Mesenchymal stem cell (in vitro differentiated cells and primary cell): Measurements from ENCODE around the gene ARHGAP36.

Experiments used
- DNase-seq: peaks from one replicate; pipeline ENCODE4 v3.0.0-alpha.2; 2013
- H2AFZ ChIP-seq: one replicate; pipeline ENCODE4 v1.6.1; 2013; ENCODE audit warnings: low read depth, mild to moderate bottlenecking, control low read depth, inconsistent platforms, low read length, moderate library complexity
- H2AK5ac ChIP-seq: 2 replicates; pipeline ENCODE4 v1.6.1; 2013; ENCODE audit warnings: low read length, moderate library complexity, mild to moderate bottlenecking, inconsistent platforms; ENCODE audit not compliant: severe bottlenecking
- H2BK120ac ChIP-seq: one replicate; pipeline ENCODE4 v1.6.1; 2013; ENCODE audit warnings: low read depth, mild to moderate bottlenecking, inconsistent platforms, low read length, moderate library complexity
- H2BK12ac ChIP-seq, 2 experiments: one replicate each; pipeline ENCODE4 v1.6.1; 2013; ENCODE audit warnings: inconsistent platforms in 2 of 2, low read length in 2 of 2, mild to moderate bottlenecking in 2 of 2, moderate library complexity in 2 of 2, control low read depth in 1 of 2
- H2BK15ac ChIP-seq: one replicate; pipeline ENCODE4 v1.6.1; 2013; ENCODE audit warnings: mild to moderate bottlenecking, low read depth, inconsistent platforms; ENCODE audit not compliant: poor library complexity, severe bottlenecking
- H2BK5ac ChIP-seq: 2 replicates; pipeline ENCODE4 v1.6.1; 2013; ENCODE audit warnings: low read depth, mild to moderate bottlenecking, low read length, control low read depth, inconsistent platforms; ENCODE audit not compliant: poor library complexity, severe bottlenecking
- H3K14ac ChIP-seq, 2 experiments: one replicate each; pipeline ENCODE4 v1.6.1; 2013; ENCODE audit warnings: inconsistent platforms in 2 of 2, low read length in 2 of 2, control low read depth in 1 of 2, mild to moderate bottlenecking in 1 of 2, moderate library complexity in 1 of 2
- H3K18ac ChIP-seq, 2 experiments: one replicate each; pipeline ENCODE4 v1.6.1; 2013; ENCODE audit warnings: inconsistent platforms in 2 of 2, low read length in 2 of 2, control low read depth in 1 of 2, low read depth in 1 of 2, mild to moderate bottlenecking in 1 of 2
- H3K23ac ChIP-seq, 2 experiments: one replicate each; pipeline ENCODE4 v1.6.1; 2013; ENCODE audit warnings: inconsistent platforms in 2 of 2, low read length in 2 of 2, mild to moderate bottlenecking in 2 of 2, moderate library complexity in 2 of 2, control low read depth in 1 of 2
- H3K27ac ChIP-seq: 2 replicates; pipeline ENCODE4 v1.5.1; 2013; ENCODE audit warnings: mild to moderate bottlenecking, moderate library complexity, low read length, control low read depth, inconsistent platforms; ENCODE audit not compliant: poor library complexity, severe bottlenecking
- H3K27me3 ChIP-seq, 2 experiments: 2 replicates each; pipeline versions ENCODE4 v1.6.1 to v1.7.0; 2013; ENCODE audit warnings: low read length in 2 of 2, mild to moderate bottlenecking in 2 of 2, moderate library complexity in 2 of 2, control low read depth in 1 of 2, inconsistent platforms in 1 of 2; ENCODE audit not compliant: control insufficient read depth in 1 of 2, insufficient read depth in 1 of 2
- H3K36me3 ChIP-seq, 2 experiments: 2 replicates each; pipeline versions ENCODE4 v1.6.1 to v1.7.0; 2013; ENCODE audit warnings: low read length in 2 of 2, control low read depth in 1 of 2, inconsistent platforms in 1 of 2, low read depth in 1 of 2, mild to moderate bottlenecking in 1 of 2; ENCODE audit not compliant: insufficient read depth in 2 of 2, control insufficient read depth in 1 of 2
- H3K4ac ChIP-seq, 2 experiments: one replicate each; pipeline ENCODE4 v1.6.1; 2013; ENCODE audit warnings: inconsistent platforms in 2 of 2, low read length in 2 of 2, mild to moderate bottlenecking in 2 of 2, moderate library complexity in 2 of 2, control low read depth in 1 of 2, low read depth in 1 of 2
- H3K4me1 ChIP-seq: 2 replicates; pipeline ENCODE4 v1.6.1; 2013; ENCODE audit warnings: low read depth, low read length, control low read depth; ENCODE audit not compliant: control insufficient read depth, insufficient read depth
- H3K4me2 ChIP-seq: 2 replicates; pipeline ENCODE4 v1.6.1; 2013; ENCODE audit warnings: low read length, mild to moderate bottlenecking, inconsistent platforms; ENCODE audit not compliant: poor library complexity, severe bottlenecking
- H3K4me3 ChIP-seq, 2 experiments: 2 replicates each; pipeline versions ENCODE4 v1.5.1 to v1.7.0; 2013; ENCODE audit warnings: low read length in 2 of 2, mild to moderate bottlenecking in 2 of 2, control low read depth in 1 of 2, low read depth in 1 of 2; ENCODE audit not compliant: insufficient read depth in 1 of 2
- H3K79me1 ChIP-seq: replicated peaks from 2 replicates; pipeline ENCODE4 v1.6.1; 2013; ENCODE audit warnings: mild to moderate bottlenecking, control low read depth, low read length, inconsistent platforms; ENCODE audit not compliant: poor library complexity, severe bottlenecking
- H3K9ac ChIP-seq: 2 replicates; pipeline ENCODE4 v1.7.0; 2013; ENCODE audit warnings: mild to moderate bottlenecking, low read length, moderate library complexity
- H3K9me3 ChIP-seq: 2 replicates; pipeline ENCODE4 v1.7.0; 2013; ENCODE audit warnings: mild to moderate bottlenecking, low read length; ENCODE audit not compliant: control insufficient read depth
- H4K8ac ChIP-seq: one replicate; pipeline ENCODE4 v1.6.1; 2013; ENCODE audit warnings: inconsistent platforms, mild to moderate bottlenecking, low read length, moderate library complexity
- H4K91ac ChIP-seq: one replicate; pipeline ENCODE4 v1.6.1; 2013; ENCODE audit warnings: mild to moderate bottlenecking, low read length, inconsistent platforms
- WGBS: methylation state at CpG from one replicate; pipeline ENCODE4 v1.1.7; 2013; ENCODE audit warnings: mixed read lengths; 5-methylcytosine and 5-hydroxymethylcytosine counted together

ARHGAP36 gene

DNA sequence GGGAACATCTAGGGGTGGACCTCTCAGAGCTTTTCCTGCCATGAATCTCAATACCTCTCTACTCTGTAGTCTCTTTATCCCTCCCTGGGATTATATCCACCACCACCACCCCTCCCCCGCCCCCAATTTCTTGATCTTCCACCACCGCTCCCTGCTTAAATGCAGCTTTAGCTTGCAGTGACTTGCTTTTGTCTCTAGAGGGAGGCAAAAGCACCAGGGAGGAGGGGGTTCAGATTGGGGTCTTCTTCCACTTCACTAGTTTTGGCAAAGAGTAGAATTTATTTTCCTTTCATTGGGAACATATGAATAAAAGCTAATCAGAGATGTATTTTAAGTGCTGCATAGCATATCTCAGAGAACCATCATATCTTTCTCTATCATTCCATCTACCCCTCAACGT is 5.5 kb downstream of the ARHGAP36 start:
- Histone ChIP-seq H3K36me3 (no peaks in the 10 kb centered on the region), H3K79me1 (no peaks in the 10 kb centered on the region), H3K9me3 (no peaks in the 10 kb centered on the region), H2BK5ac (no peak overlapping the region), H4K91ac (no peak overlapping the region), H2AFZ (no peak overlapping the region), H3K14ac (no peak overlapping the region), H2BK120ac (no peak overlapping the region), H3K4me3 (no peak overlapping the region), H2BK12ac (no peak overlapping the region), H3K9ac (no peak overlapping the region), H3K4me1 (peaks cover 4% of the 10 kb centered on the region), H3K18ac (no peak overlapping the region), H3K4me2 (no peak overlapping the region), H3K23ac (no peak overlapping the region), H4K8ac (no peak overlapping the region), H2BK15ac (no peak overlapping the region), H3K27me3 (peaks cover 48 to 71% of the 10 kb centered on the region in 2 experiments), H3K4ac (no peak overlapping the region), H3K27ac (no peak overlapping the region), H2AK5ac (no peak overlapping the region)
- 45% methylated on average over 1 of the region's 3 CpGs for WGBS
- DNase-seq, result no peak

DNA sequence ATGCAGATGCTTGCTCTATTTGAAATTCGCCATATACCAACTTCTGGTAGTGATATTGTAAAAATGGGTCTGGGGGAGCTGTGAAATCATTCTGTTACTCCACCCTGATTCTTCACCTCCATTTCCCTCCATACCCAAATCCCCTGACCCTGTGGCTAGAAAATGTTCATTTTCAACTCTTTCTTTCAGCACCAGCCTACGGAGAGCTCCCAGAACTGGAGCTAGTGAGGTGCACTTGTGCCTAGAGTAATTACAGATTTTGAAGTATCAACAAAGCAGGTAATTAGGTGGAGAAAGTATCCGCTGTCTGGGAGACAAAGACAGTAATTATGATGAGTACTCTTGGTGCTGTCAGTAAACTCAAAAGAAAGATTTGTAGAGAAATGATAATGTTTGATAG is 8.1 kb downstream of the ARHGAP36 start:
- no peak overlapping the region for H3K4me2 ChIP-seq
- no peak overlapping the region for H3K27ac ChIP-seq
- H4K8ac ChIP-seq, result no peak overlapping the region
- H3K9me3 ChIP-seq, result no peaks in the 10 kb centered on the region
- peaks cover 4% of the 10 kb centered on the region for H3K4me1 ChIP-seq
- H3K4ac ChIP-seq, result no peak overlapping the region
- no peak overlapping the region for H4K91ac ChIP-seq
- H3K9ac ChIP-seq, result no peak overlapping the region
- H3K4me3 ChIP-seq, result no peak overlapping the region
- 55% methylated on average over 2 of the region's 3 CpGs for WGBS
- H3K27me3 ChIP-seq, result peaks cover 55 to 79% of the 10 kb centered on the region in 2 experiments
- no peaks in the 10 kb centered on the region for H3K79me1 ChIP-seq
- no peaks in the 10 kb centered on the region for H3K36me3 ChIP-seq
- no peak overlapping the region for H2BK12ac ChIP-seq
- no peak for DNase-seq
- no peak overlapping the region for H2BK15ac ChIP-seq
- H2AK5ac ChIP-seq, result no peak overlapping the region
- no peak overlapping the region for H2BK120ac ChIP-seq
- no peak overlapping the region for H3K23ac ChIP-seq
- H2BK5ac ChIP-seq, result no peak overlapping the region
- no peak overlapping the region for H3K18ac ChIP-seq
- no peak overlapping the region for H2AFZ ChIP-seq
- no peak overlapping the region for H3K14ac ChIP-seq

DNA sequence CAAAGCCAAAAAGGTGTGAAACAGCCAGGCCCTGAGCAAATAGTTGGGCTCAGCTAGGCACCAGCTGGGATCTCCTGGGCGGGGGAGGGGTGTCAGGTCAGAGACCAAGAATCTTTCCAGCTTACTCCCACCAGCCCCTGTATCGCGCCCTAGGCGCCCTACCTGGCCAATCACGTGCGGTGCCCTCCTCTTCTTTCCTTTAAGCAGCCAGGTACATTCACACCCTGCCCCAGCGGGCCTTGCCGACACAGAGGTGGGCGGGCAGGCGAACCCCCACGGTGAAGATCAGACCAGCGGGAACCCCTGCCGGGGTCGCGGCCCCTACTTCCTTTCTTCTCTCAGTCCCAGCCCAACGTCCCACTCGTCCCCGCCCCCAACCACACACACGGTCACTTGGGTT is 9.1 kb downstream of the ARHGAP36 start:
- no peak overlapping the region for H3K27ac ChIP-seq
- no peak overlapping the region for H4K91ac ChIP-seq
- H3K14ac ChIP-seq, result no peak overlapping the region
- no peaks in the 10 kb centered on the region for H3K36me3 ChIP-seq
- 5% methylated on average over 15 of the region's 19 CpGs for WGBS
- H2BK15ac ChIP-seq, result no peak overlapping the region
- no peak overlapping the region for H3K4ac ChIP-seq
- DNase-seq, result no peak
- H2BK120ac ChIP-seq, result no peak overlapping the region
- peaks cover 65 to 86% of the 10 kb centered on the region in 2 experiments for H3K27me3 ChIP-seq
- no peak overlapping the region for H2AK5ac ChIP-seq
- H3K79me1 ChIP-seq, result no peaks in the 10 kb centered on the region
- H2BK12ac ChIP-seq, result no peak overlapping the region
- no peak overlapping the region for H2BK5ac ChIP-seq
- no peak overlapping the region for H3K23ac ChIP-seq
- H2AFZ ChIP-seq, result no peak overlapping the region
- no peak overlapping the region for H3K9ac ChIP-seq
- peaks cover 4% of the 10 kb centered on the region for H3K4me1 ChIP-seq
- H3K18ac ChIP-seq, result no peak overlapping the region
- no peak overlapping the region for H3K4me2 ChIP-seq
- no peaks in the 10 kb centered on the region for H3K9me3 ChIP-seq
- H3K4me3 ChIP-seq, result no peak overlapping the region
- H4K8ac ChIP-seq, result no peak overlapping the region

DNA sequence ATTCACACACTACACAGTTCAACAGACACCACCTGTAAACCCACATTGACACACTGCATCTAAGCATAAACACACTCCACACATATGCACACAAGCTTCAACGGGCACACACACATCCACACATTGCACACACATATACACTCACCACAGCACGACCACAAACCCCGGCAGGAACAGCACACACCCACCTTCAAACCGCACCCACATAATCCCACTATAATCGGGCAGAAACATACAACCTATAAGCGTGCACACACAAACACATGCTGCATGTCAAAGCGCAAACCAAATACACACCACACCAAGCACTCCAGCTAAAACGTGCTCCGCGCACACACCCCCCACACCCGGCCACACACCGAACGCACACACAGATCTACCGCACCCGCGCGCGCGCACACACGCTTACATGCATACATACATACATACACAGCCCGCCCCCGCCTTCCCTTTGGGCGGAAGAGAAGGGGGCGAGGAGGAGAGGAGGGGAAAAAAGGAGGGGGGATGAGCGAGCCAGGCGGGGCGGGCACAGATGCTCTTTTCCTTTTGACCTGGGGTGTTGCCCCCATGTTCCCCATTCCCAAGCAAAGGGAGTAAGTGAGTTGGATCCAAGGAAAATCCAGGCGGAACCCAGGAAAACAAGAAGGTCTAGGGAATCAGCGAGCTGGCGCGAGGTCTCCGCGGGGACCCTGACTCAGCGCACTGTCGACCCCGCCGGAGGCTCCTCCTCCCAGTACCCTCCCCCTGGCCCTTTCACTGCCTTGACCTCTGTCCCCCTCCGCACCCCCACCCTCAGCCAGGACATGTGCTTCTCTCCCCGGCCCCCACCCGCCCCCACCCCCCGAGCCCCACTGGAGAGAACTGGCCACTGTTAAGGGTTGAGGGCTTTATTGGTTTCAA is 9.9 kb downstream of the ARHGAP36 start:
- WGBS, result 12% methylated on average over 11 of the region's 41 CpGs
- Histone ChIP-seq H3K27me3 (peaks cover 74 to 93% of the 10 kb centered on the region in 2 experiments), H3K27ac (no peak overlapping the region), H2AK5ac (no peak overlapping the region), H4K91ac (no peak overlapping the region), H3K18ac (no peak overlapping the region), H2BK120ac (no peak overlapping the region), H2BK5ac (no peak overlapping the region), H3K23ac (peak overlapping the region in 1 of 2 experiments; percentile 40), H3K79me1 (no peaks in the 10 kb centered on the region), H3K4me3 (no peak overlapping the region), H3K14ac (no peak overlapping the region), H2BK12ac (no peak overlapping the region), H3K9ac (no peak overlapping the region), H2BK15ac (no peak overlapping the region), H3K4me2 (no peak overlapping the region), H4K8ac (no peak overlapping the region), H2AFZ (no peak overlapping the region), H3K4me1 (peaks cover 4% of the 10 kb centered on the region), H3K36me3 (no peaks in the 10 kb centered on the region), H3K9me3 (no peaks in the 10 kb centered on the region), H3K4ac (no peak overlapping the region)
- DNase-seq, result no peak
